Measurements from ENCODE around the gene RNU4-1. TPM values are rescaled to one million over a fixed set of nuclear protein-coding genes. Genes with fewer than 3 reads are reported as not detected.
A peak's percentile ranks its signal among the peaks of the same experiment; 100 is the strongest.
"Not testable (repeated sequence)": the region's sequence is repeated elsewhere in the genome, so short reads cannot be mapped to it uniquely, and the experiment has no call there.

Gene RNU4-1
- total RNA-seq, 1 experiment from 2014 or later: 2,436 TPM

DNA sequence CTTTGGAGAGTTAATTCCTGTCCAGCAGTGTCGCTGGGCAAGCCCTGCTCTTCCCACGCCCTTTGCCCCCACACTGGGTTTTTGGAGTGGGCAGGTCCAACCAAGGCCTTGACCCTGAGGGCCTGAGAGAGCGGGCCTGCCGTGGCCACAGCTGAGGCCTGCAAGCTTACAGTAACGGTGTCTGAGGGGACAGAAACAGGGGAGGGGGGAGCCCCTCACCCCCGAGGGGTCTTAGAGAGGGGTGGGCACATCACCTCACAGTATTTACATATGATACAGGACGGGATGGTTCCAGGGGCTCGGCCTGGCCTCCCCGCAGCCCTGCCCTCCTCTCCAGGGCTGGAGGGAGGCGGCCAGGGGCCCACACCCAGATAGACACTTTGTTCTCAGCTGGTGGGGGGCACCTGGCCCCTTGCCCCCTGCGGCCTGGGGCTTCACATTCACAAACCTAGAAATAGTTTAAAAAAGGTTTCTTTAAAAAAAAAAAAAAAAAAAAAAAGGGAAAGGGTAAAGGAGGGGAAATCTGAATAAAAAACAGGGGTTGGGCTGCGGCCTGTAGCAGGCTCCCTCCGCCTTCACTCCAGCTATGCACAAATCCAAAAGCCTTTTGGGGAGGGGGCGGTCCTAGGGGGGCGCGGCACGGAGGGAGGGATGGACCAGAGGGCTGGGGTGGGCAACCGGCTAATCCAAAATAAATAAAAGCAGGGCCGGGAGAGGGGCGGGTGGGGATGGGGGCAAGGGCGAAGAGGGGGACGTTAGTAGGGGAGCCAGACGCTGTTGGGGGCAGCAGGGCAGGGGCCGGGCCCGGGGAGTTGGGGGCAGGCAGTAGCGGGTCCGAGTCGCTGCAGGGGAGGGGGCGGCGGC lies 49.4 kb upstream of the RNU4-1 start (continued):
- no peak for TF ChIP-seq TCF7 (CRISPR knock-in tag; IDR thresholded peaks at IDR 0.05; ENCODE audit: low read depth)

DNA sequence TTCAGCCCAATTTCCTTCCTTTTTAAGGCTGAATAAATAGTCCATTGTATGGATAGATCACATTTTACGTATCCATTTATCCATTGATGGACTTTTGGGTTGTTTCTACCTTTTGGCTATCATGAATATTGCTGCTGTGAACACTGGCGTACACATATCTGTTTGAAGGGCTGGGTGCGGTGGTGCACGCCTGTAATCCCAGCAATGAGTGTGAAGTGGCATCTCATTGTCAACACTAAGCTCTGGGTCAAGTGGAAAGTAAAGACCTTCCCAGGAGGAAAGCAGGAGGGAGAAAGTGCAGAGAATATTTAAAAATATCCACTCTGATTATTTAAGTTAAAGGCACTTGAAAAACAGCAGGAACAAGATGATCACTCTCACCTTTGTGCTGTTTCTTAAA lies 46.2 kb upstream of the RNU4-1 start:
- H3K27me3 Mint-ChIP-seq (ENCODE audit: low read depth): peaks cover 23% of the 10 kb centered on the region
- H3K27ac Mint-ChIP-seq: no peak overlapping the region
- POLR2A ChIA-PET: interaction anchor here (0.7 kb wide), 1 partner anchor 100 kb away, joined by 4 read pairs; no protein-coding TSS in a partner anchor
- TF ChIP-seq ZNF121 (CRISPR knock-in tag; IDR thresholded peaks at IDR 0.05): no peak
- TF ChIP-seq, protein P1, sequence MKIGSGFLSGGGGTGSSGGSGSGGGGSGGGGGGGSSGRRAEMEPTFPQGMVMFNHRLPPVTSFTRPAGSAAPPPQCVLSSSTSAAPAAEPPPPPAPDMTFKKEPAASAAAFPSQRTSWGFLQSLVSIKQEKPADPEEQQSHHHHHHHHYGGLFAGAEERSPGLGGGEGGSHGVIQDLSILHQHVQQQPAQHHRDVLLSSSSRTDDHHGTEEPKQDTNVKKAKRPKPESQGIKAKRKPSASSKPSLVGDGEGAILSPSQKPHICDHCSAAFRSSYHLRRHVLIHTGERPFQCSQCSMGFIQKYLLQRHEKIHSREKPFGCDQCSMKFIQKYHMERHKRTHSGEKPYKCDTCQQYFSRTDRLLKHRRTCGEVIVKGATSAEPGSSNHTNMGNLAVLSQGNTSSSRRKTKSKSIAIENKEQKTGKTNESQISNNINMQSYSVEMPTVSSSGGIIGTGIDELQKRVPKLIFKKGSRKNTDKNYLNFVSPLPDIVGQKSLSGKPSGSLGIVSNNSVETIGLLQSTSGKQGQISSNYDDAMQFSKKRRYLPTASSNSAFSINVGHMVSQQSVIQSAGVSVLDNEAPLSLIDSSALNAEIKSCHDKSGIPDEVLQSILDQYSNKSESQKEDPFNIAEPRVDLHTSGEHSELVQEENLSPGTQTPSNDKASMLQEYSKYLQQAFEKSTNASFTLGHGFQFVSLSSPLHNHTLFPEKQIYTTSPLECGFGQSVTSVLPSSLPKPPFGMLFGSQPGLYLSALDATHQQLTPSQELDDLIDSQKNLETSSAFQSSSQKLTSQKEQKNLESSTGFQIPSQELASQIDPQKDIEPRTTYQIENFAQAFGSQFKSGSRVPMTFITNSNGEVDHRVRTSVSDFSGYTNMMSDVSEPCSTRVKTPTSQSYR (CRISPR knock-in tag; IDR thresholded peaks at IDR 0.05): no peak
- H3K9me3 Mint-ChIP-seq: peaks cover 36% of the 10 kb centered on the region
- peaks cover 32% of the 10 kb centered on the region for H3K36me3 Mint-ChIP-seq
- CTCF ChIA-PET: interaction anchor here (1.3 to 1.6 kb wide), 3 partner anchors 14 to 111 kb away, joined by 3 to 5 read pairs (median 3); no protein-coding TSS in a partner anchor
- DNase-seq (ENCODE audit: low spot score) (no peak), ATAC-seq (no peak)
- no peaks in the 10 kb centered on the region for H3K4me1 Mint-ChIP-seq
- no peak overlapping the region for H3K4me3 Mint-ChIP-seq

DNA sequence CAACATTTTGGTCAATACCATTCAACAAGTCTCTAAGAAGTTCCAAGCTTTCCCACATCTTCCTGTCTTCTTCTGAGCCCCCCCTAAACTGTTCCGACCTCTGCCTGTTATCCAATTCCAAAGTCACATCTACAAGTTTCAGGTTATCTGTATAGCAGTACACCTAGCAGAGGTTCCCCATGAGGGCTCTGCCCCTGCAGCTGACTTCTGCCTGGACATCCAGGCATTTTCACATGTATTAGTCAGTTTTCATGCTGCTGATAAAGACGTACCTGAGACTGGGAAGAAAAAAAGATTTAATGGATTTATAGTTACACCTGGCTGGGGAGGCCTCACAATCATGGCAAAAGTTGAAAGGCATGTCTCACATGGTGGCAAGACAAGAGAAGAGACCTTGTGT lies 44.7 kb upstream of the RNU4-1 start:
- H3K36me3 Mint-ChIP-seq: peaks cover 22% of the 10 kb centered on the region
- peaks cover 23% of the 10 kb centered on the region for H3K27me3 Mint-ChIP-seq (ENCODE audit: low read depth)
- POLR2A ChIA-PET: no interaction called here
- no peak overlapping the region for H3K27ac Mint-ChIP-seq
- ATAC-seq (no peak), DNase-seq (ENCODE audit: low spot score) (no peak)
- CTCF ChIA-PET: no interaction called here
- no peaks in the 10 kb centered on the region for H3K4me1 Mint-ChIP-seq
- no peak overlapping the region for H3K4me3 Mint-ChIP-seq
- TF ChIP-seq NFE2L1 (CRISPR knock-in tag; IDR thresholded peaks at IDR 0.05) (no peak), SP1 (CRISPR knock-in tag; conservative IDR thresholded peaks at IDR 0.05) (no peak), HMGA2 (CRISPR knock-in tag; IDR thresholded peaks at IDR 0.05) (no peak), ZNF138 (CRISPR knock-in tag; conservative IDR thresholded peaks at IDR 0.05) (no peak), PRRX2 (CRISPR knock-in tag; IDR thresholded peaks at IDR 0.05) (no peak), IRF2 (CRISPR knock-in tag; IDR thresholded peaks at IDR 0.05; ENCODE audit: borderline replicate concordance, low read depth) (no peak), ZNF121 (CRISPR knock-in tag; IDR thresholded peaks at IDR 0.05) (no peak)
- H3K9me3 Mint-ChIP-seq: peaks cover 36% of the 10 kb centered on the region

DNA sequence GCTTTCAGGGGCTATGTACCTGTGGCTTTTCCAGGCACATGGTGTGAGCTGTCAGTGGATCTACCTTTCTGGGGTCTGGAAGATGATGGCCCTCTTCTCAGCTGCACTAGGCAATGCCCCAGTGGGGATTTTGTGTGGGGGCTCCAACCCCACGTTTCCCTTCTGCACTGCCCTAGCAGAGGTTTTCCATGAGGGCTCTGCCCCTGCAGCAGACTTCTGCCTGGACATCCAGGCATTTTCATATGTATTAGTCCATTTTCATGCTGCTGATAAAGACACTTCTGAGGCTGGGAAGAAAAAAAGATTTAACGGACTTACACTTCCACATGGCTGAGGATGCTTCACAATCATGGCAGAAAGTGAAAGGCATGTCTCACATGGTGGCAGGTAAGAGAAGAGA lies 43.4 kb upstream of the RNU4-1 start:
- Mint-ChIP-seq H3K36me3 (peaks cover 22% of the 10 kb centered on the region), H3K9me3 (peaks cover 36% of the 10 kb centered on the region), H3K27me3 (ENCODE audit: low read depth) (peaks cover 23% of the 10 kb centered on the region)
- ATAC-seq; DNase-seq (ENCODE audit: low spot score); POLR2A ChIA-PET; H3K27ac Mint-ChIP-seq; H3K4me1 Mint-ChIP-seq; H3K4me3 Mint-ChIP-seq: not testable (repeated sequence)
- CTCF ChIA-PET: interaction anchor here (1.5 to 2.3 kb wide), 3 partner anchors 31 to 94 kb away, joined by 8 to 15 read pairs (median 9); partner anchors contain the start of gene SIRT4

DNA sequence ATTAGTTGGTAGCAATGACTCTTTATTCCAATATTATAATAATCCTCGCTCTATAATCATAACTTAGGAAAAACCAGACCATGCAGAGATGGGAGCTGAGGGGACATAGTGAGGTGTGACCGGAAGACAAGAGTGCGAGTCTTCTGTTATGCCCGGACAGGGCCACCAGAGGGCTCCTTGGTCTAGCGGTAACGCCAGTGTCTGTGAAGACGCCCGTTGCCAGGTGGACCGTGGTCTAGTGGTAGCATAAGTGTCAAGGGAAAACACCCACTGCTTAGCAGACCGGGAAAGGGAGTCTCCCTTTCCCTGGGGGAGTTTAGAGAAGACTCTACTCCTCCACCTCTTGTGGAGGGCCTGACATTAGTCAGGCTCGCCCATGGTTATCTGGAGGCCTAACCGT lies 42.4 kb upstream of the RNU4-1 start:
- H3K27me3 Mint-ChIP-seq (ENCODE audit: low read depth): peaks cover 23% of the 10 kb centered on the region
- H3K4me3 Mint-ChIP-seq, H3K4me1 Mint-ChIP-seq, ATAC-seq, H3K27ac Mint-ChIP-seq: not testable (repeated sequence)
- POLR2A ChIA-PET: interaction anchor here (1.0 kb wide), 1 partner anchor 23 kb away, joined by 4 read pairs; no protein-coding TSS in a partner anchor
- H3K36me3 Mint-ChIP-seq: peaks cover 22% of the 10 kb centered on the region
- TF ChIP-seq, protein P2, sequence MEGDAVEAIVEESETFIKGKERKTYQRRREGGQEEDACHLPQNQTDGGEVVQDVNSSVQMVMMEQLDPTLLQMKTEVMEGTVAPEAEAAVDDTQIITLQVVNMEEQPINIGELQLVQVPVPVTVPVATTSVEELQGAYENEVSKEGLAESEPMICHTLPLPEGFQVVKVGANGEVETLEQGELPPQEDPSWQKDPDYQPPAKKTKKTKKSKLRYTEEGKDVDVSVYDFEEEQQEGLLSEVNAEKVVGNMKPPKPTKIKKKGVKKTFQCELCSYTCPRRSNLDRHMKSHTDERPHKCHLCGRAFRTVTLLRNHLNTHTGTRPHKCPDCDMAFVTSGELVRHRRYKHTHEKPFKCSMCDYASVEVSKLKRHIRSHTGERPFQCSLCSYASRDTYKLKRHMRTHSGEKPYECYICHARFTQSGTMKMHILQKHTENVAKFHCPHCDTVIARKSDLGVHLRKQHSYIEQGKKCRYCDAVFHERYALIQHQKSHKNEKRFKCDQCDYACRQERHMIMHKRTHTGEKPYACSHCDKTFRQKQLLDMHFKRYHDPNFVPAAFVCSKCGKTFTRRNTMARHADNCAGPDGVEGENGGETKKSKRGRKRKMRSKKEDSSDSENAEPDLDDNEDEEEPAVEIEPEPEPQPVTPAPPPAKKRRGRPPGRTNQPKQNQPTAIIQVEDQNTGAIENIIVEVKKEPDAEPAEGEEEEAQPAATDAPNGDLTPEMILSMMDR (IDR thresholded peaks at IDR 0.05): peak; percentile 53
- DNase-seq (ENCODE audit: low spot score): peak; percentile 85
- peaks cover 36% of the 10 kb centered on the region for H3K9me3 Mint-ChIP-seq
- CTCF ChIA-PET: interaction anchor here (0.6 to 2.3 kb wide), 19 partner anchors 9 to 290 kb away, joined by 3 to 15 read pairs (median 4); partner anchors contain the start of genes COX6A1, POP5, PXN and SIRT4

Measured in WTC11 (cell line).